Measurements from ENCODE around the gene KASH5.
A peak's percentile ranks its signal among the peaks of the same experiment; 100 is the strongest.

KASH5 gene

DNA sequence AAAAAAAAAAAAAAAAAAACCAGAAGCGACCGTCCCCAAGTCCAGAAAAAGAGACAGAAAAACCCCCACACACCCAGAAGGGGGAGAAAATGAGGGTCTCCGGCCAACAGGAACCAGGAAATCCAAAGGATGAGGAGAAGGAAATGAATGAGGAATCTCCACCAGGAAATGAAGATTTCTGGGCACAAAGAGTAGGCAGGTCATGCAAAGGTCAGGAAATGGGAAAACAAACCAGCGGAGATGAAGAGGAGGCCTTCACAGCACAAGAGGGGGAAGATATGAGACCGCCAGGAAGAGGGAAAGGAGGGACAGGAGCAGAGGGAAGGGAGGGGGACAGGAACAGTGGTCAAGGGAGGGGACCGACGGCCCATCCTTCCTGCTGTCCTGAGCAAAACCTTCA lies 31.7 kb upstream of the KASH5 start:
- TF ChIP-seq, protein P1, sequence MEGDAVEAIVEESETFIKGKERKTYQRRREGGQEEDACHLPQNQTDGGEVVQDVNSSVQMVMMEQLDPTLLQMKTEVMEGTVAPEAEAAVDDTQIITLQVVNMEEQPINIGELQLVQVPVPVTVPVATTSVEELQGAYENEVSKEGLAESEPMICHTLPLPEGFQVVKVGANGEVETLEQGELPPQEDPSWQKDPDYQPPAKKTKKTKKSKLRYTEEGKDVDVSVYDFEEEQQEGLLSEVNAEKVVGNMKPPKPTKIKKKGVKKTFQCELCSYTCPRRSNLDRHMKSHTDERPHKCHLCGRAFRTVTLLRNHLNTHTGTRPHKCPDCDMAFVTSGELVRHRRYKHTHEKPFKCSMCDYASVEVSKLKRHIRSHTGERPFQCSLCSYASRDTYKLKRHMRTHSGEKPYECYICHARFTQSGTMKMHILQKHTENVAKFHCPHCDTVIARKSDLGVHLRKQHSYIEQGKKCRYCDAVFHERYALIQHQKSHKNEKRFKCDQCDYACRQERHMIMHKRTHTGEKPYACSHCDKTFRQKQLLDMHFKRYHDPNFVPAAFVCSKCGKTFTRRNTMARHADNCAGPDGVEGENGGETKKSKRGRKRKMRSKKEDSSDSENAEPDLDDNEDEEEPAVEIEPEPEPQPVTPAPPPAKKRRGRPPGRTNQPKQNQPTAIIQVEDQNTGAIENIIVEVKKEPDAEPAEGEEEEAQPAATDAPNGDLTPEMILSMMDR (IDR thresholded peaks at IDR 0.05): no peak
- Histone ChIP-seq H3K4me1 (no peaks in the 10 kb centered on the region), H2AFZ (no peak overlapping the region), H3K79me2 (no peaks in the 10 kb centered on the region), H3K9ac (no peak overlapping the region), H3K36me3 (ENCODE audit: control insufficient read depth, insufficient read depth, low read length) (no peaks in the 10 kb centered on the region), H3K4me2 (ENCODE audit: low read length) (no peak overlapping the region), H3K27ac (peak overlapping the region; percentile 18), H3K27me3 (ENCODE audit: control insufficient read depth, insufficient read depth, low read length) (no peaks in the 10 kb centered on the region), H3K4me3 (ENCODE audit: low read depth, low read length) (no peak overlapping the region), H3K9me3 (ENCODE audit: control insufficient read depth, low read length) (no peaks in the 10 kb centered on the region)

DNA sequence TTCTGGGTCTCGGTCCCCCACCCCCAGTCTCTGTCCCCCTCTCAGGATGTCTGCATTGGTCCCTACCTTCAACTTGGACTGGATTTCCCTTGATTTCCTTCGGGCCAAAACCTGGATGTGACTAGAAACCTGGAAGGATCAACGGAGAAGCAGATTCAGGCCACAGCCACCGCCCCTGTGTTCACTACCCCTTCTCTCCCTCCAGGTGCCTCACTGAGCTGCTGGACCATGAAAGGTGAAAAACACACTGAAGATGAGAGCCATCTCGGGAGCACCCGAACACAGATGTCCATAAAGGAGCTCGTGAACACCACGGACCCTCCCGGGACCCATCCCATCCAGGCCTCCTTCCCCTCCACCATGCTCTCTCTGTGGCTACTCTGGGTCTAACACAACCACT lies 30.9 kb upstream of the KASH5 start:
- H3K4me1 ChIP-seq: no peaks in the 10 kb centered on the region
- peak overlapping the region; percentile 32 for H3K27ac ChIP-seq

DNA sequence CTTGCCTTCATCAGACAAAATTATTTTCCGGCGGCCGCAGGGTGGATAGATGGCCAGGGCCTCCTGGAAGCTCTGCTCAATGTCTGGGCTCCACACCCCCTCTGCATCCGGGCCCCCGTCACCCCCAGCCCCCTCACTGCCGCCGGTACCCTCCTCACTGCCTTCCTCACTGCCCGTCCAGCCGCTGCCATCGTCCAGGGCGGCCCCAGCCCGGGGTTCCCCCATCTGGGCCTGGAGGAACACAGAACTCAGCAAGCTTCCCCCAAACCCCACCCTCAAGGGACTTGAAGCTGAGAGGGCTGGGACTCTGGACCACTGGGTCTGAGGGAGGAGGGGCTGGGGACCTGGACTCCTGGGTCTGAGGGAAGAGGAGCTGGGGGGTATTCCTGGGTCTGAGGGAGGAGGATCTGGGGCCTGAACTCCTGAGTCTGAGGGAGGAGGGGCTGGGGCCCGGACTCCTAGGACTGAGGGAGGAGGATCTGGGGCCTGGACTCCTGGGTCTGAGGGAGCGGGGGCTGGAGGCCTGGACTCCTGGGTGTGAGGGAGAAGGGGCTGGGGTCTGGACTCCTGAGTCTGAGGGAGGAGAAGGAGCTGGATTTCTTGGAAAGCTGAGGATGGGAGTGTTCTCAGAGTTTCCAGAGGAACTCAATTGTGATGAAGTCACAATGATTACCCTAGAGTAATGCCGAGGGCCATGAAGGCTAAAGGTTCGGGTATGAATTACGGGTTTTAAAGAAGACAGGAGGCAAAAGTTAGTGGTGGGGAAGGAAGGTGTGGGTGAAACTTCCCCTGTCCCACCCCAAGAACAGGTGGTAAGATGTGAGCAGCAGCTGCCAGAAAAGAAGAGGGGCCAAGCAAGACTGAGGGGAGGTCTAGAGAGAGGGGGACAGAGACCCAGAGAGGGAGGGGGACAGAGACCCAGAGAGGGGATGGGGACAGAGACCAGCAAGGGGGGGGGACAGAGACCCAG lies 27.9 kb upstream of the KASH5 start:
- Histone ChIP-seq H3K4me3 (ENCODE audit: low read depth, low read length) (no peak overlapping the region), H3K27me3 (ENCODE audit: control insufficient read depth, insufficient read depth, low read length) (no peaks in the 10 kb centered on the region), H3K4me1 (peaks cover 2% of the 10 kb centered on the region), H3K4me2 (ENCODE audit: low read length) (no peak overlapping the region), H3K9me3 (ENCODE audit: control insufficient read depth, low read length) (no peaks in the 10 kb centered on the region), H3K36me3 (ENCODE audit: control insufficient read depth, insufficient read depth, low read length) (no peaks in the 10 kb centered on the region), H3K27ac (peak overlapping the region; percentile 6), H2AFZ (no peak overlapping the region), H3K9ac (no peak overlapping the region), H3K79me2 (no peaks in the 10 kb centered on the region)
- TF ChIP-seq, protein P1 (IDR thresholded peaks at IDR 0.05): no peak

More for the DNA sequence above, 30.9 kb upstream of the KASH5 start:
- Histone ChIP-seq H3K36me3 (ENCODE audit: control insufficient read depth, insufficient read depth, low read length) (no peaks in the 10 kb centered on the region), H3K27me3 (ENCODE audit: control insufficient read depth, insufficient read depth, low read length) (no peaks in the 10 kb centered on the region), H3K79me2 (no peaks in the 10 kb centered on the region), H2AFZ (no peak overlapping the region), H3K9ac (no peak overlapping the region), H3K4me3 (ENCODE audit: low read depth, low read length) (no peak overlapping the region), H3K9me3 (ENCODE audit: control insufficient read depth, low read length) (no peaks in the 10 kb centered on the region), H3K4me2 (ENCODE audit: low read length) (no peak overlapping the region)
- TF ChIP-seq, protein P1 (IDR thresholded peaks at IDR 0.05): no peak

DNA sequence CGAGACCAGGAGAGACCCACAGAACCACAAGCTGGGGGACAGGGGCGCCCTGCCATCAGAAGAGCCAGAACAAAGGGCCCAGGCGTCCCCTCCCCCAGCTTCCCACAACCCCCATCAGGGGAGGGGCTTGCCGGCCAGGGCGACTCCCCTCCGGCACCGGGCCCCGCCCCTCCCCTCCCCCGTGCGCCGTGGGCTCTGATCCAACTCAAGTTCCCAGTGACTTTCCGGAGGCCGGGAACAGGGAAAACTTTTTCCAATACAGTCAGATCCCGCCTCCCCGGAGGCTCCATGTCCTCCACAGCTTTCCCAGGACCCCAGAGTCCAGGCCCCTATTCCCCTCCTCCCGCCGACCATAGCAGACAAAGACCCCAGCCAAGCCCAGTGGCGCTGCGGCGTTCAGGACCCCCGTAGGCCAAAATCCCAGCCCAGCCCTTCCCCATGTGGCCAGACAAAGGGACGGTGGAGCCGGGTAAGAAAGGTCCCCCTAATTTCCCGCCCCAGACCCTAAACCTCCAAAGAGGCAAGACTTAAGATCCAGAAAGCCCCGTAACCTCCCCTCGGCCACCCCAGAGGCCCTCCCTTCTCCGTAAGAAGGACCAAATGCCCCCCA lies 26.5 kb upstream of the KASH5 start:
- TF ChIP-seq, protein P1 (IDR thresholded peaks at IDR 0.05): no peak
- H3K9ac ChIP-seq: no peak overlapping the region
- peak overlapping the region; percentile 95 for H3K4me2 ChIP-seq (ENCODE audit: low read length)
- H3K27ac ChIP-seq: peak overlapping the region; percentile 69
- H2AFZ ChIP-seq: peak overlapping the region; percentile 85
- peaks cover 2% of the 10 kb centered on the region for H3K4me1 ChIP-seq
- H3K79me2 ChIP-seq: no peaks in the 10 kb centered on the region
- no peaks in the 10 kb centered on the region for H3K9me3 ChIP-seq (ENCODE audit: control insufficient read depth, low read length)
- peak overlapping the region; percentile 86 for H3K4me3 ChIP-seq (ENCODE audit: low read depth, low read length)
- H3K36me3 ChIP-seq (ENCODE audit: control insufficient read depth, insufficient read depth, low read length): no peaks in the 10 kb centered on the region
- H3K27me3 ChIP-seq (ENCODE audit: control insufficient read depth, insufficient read depth, low read length): no peaks in the 10 kb centered on the region
